Epithelial cell of esophagus (primary cell): Measurements from ENCODE around the gene PLEKHG4B.
"Not testable (repeated sequence)": the region's sequence is repeated elsewhere in the genome, so short reads cannot be mapped to it uniquely, and the experiment has no call there.

Experiments used
- DNase-seq: peaks from one replicate; pipeline ENCODE4 v3.0.0; 2010; ENCODE audit warnings: low read depth
- H3K4me3 ChIP-seq: 2 replicates; pipeline ENCODE4 v1.5.1; 2011; ENCODE audit warnings: mild to moderate bottlenecking, low read length, control low read depth
- CTCF ChIP-seq: IDR thresholded peaks from 2 replicates; pipeline ENCODE4 v1.5.1; 2011; ENCODE audit warnings: low read depth, mild to moderate bottlenecking, low read length, control low read depth, inconsistent platforms; ENCODE audit not compliant: insufficient read depth; ENCODE audit errors: missing control alignments

The PLEKHG4B gene

DNA sequence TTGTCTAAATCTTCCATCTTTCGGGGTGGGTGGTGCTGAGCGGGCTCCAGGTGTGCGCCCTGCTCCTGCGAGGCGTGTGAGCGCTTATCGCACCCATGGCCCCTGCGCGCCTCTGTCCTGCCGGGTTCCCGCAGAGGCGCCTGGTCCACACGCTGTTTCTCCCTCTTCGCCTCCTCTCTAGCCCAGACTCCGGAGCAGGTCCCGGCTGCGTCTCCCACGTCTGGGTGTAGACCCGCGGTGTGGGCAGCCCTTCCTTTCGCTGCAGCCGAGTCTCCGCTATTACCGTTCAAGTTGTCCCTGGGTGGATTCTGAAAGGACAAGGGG is 40.5 kb upstream of the PLEKHG4B start:
- no peak overlapping the region for H3K4me3 ChIP-seq
- no peak for DNase-seq
- TF ChIP-seq CTCF, result no peak

DNA sequence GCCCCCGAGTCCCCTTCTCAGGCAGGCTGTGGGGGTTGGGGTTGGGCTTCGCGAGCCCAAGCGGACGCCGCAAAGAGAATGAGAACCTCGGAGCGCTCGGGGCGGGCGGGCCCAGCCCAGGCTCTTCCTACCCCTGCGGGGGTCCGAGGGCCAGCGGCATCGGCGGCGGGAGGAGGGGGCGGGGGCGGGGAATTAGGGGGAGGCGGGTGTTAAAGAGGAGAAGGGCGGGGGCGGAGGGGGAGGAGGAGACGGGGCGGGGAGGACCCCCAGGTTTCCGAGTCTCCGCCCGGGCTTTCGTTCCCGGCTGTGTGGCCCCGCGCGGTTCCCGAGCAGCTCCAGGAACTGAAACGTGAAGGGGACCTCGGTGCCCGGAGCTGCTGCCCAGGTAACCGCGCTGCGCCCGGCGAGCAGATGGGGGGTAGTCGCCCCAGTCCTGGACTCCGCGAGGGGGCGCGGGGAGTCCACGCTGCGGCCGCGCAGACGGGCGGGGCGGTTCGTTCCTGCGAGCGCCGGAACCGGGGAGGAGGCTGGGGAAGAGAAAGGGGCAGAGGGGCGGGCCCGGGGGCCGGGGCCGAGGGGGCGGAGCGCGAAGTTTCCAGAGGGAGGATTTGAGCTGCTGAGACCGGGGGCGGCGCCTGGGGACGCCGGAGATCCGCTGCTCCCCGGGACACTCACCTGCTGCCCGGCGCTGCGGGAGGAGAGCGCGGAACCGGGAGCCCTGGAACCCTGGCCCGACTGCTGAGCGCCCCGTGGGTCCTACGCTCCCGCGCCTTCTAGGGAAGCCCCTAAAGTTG is 38.4 kb upstream of the PLEKHG4B start:
- no peak for TF ChIP-seq CTCF
- DNase-seq, result peak; percentile 11

DNA sequence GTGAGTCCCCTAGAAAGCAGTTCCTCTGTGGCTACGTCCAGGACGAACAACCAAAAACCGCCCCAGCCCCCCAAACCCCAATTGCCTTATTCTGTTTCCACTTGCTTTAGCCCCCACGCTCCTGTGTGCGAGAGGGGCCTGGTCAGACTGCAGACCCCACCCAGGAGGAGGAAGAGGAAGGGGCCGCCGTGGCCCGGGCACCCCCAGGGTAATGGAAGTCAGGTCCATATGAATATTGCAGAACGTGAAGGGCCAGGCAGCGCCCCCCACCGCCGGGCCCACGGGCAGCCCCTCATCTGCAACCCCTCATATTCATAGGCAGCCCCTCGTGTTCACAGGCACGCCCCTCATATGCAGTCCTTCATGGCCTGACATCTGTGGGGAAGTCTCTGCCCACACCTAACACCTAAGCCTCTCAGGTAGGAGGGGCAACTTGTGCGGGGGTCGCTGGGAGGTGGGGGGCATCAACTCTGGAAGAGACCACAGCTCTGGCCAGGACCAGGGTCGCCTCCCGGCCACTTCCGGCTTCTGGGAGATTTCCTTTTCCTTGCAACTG is 37.7 kb upstream of the PLEKHG4B start:
- H3K4me3 ChIP-seq, result no peak overlapping the region

More for the DNA sequence above, 38.4 kb upstream of the PLEKHG4B start:
- H3K4me3 ChIP-seq, result peak overlapping the region; percentile 4

DNA sequence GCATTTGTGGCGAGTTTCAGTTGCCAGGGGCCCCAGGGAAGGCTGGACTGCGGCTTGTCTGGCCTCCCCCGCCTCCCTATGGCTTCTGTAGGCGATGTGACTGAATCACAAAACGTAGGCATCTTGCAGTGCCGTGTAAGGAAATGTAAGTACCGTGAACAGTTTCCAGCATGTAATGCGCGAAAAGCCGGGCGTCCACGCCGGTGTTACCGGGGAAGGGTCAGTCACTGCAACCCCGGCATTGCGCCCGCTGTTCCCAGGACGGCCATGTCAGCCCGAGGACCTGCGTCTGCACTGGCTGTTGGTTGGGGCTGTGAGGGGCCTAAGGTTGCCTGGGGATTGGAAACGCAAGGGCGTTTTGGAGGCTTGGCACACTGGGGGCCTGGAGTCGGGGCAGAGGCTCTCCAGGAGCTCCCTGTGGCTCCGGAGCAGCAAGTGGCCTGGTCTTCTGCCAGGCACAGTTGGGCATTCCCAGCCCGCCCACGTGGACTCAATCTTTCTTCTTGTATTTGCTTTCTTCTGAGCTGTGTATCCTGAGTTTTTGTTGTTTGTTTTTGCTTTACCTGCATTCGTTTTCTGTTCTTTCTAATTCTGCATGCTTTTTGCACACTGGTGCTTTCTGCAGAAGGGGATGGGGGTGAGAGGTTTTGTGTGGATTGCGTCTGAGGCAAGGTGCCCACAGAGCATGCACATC is 36.9 kb upstream of the PLEKHG4B start:
- no peak for TF ChIP-seq CTCF
- no peak for DNase-seq

More for the DNA sequence above, 37.7 kb upstream of the PLEKHG4B start:
- no peak for DNase-seq
- no peak for TF ChIP-seq CTCF

DNA sequence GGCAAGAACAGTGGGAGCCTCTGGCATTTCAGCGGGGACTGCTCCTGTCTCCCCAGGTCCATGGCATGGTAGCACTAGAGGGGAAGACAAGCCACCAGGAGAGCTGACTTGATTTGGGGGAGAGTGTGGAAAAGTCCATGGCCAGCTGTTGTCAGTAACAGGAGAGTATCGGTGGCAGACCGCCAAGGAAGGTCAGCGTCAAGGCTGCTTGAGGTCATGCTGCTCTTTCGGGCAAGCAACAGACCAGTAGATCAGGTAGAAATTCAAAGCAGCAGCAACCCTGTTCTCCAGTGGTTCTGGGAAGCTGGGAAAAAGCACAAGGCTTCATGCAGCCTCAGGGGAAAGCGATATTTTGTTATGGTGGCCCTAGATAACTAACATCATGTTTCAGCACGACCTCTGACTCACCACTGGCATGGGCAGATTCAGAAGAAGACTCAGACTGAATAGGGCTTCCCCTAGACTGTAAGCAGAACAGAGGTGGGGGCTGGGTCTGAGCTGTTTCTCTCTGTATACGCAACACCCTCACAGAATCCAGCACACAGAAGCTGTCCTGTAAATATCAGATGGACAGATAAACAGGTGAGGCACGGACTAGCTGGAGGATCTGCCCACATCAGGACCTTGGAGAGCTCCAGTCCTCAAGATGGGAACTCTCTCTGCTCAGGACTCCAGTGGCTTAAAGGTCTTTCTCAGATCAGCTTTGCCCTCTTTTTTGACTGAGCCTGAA is 35.2 kb upstream of the PLEKHG4B start:
- DNase-seq, result peak; percentile 68
- TF ChIP-seq CTCF, result no peak

More for the DNA sequence above, 36.9 kb upstream of the PLEKHG4B start:
- no peak overlapping the region for H3K4me3 ChIP-seq

DNA sequence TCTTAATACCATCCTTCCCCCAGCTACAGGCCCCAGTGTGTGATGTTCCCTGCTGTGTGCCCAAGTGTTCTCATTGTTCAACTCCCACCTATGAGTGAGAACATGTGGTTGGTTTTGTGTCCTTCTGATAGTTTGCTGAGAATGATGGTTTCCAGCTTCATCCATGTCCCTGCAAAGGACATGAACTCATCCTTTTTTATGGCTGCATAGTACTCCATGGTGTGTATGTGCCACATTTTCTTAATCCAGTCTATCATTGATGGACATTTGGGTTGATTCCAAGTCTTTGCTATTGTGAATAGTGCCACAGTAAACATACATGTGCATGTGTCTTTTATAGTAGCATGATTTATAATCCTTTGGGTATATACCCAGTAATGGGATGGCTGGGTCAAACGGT is 31.7 kb upstream of the PLEKHG4B start:
- H3K4me3 ChIP-seq, DNase-seq: not testable (repeated sequence)

More for the DNA sequence above, 35.2 kb upstream of the PLEKHG4B start:
- H3K4me3 ChIP-seq, result no peak overlapping the region

DNA sequence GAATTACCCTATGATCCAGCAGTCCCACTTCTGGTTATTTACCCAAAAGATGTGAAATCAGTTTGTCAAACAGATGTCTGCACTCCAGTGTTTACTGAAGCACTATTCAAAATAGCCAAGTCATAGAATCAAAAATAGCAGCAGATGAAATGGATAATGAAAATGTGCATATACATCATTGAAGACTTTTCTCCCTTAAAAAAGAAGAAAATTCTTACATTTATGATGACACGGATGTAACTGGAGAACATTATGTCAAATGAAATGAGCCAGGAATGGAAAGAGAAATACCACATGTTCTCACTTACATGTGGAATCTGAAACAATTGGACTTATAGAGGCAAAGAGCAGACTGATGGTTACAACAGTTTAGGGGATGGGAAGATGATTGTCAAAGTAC is 21.5 kb upstream of the PLEKHG4B start:
- TF ChIP-seq CTCF, result no peak
- DNase-seq, result no peak
- no peak overlapping the region for H3K4me3 ChIP-seq

DNA sequence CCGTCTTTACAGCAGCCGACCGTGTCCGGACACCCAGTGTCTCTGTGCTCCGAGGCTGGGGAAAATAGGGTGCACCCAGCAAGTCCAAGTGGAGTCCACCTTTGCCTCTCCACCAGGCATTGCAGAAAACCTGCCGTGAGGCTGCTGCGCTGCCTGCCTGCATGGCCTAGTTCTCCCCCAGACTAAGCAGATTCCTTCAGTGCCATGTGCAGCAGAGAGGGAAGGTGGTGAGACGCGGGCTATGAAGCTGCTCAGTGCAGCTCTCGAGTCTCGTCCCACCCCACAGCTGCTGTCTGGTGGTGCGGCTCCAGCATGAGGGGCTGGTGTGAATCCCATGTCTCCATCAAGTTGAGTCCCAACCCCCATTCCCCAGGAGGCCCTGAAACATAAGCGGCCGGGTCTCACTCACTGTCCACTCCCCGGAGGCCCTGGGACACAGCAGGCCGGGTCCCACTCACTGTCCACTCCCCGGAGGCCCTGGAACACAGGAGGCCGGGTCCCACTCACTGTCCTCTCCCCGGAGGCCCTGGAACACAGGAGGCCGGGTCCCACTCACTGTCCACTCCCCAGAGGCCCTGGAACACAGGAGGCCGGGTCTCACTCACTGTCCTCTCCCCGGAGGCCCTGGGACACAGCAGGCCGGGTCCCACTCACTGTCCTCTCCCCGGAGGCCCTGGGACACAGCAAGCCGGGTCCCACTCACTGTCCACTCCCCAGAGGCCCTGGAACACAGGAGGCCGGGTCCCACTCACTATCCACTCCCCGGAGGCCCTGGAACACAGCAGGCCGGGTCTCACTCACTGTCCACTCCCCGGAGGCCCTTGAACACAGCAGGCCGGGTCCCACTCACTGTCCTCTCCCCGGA is 19.4 kb upstream of the PLEKHG4B start:
- DNase-seq, H3K4me3 ChIP-seq: not testable (repeated sequence)

DNA sequence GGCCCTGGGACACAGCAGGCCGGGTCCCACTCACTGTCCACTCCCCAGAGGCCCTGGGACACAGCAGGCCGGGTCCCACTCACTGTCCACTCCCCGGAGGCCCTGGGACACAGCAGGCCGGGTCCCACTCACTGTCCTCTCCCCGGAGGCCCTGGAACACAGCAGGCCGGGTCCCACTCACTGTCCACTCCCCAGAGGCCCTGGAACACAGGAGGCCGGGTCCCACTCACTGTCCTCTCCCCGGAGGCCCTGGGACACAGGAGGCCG is 18.9 kb upstream of the PLEKHG4B start:
- not testable (repeated sequence) for DNase-seq

More for the DNA sequence above, 18.9 kb upstream of the PLEKHG4B start:
- H3K4me3 ChIP-seq, result not testable (repeated sequence)
